ENCODE results near the gene DENND2C.

DNA sequence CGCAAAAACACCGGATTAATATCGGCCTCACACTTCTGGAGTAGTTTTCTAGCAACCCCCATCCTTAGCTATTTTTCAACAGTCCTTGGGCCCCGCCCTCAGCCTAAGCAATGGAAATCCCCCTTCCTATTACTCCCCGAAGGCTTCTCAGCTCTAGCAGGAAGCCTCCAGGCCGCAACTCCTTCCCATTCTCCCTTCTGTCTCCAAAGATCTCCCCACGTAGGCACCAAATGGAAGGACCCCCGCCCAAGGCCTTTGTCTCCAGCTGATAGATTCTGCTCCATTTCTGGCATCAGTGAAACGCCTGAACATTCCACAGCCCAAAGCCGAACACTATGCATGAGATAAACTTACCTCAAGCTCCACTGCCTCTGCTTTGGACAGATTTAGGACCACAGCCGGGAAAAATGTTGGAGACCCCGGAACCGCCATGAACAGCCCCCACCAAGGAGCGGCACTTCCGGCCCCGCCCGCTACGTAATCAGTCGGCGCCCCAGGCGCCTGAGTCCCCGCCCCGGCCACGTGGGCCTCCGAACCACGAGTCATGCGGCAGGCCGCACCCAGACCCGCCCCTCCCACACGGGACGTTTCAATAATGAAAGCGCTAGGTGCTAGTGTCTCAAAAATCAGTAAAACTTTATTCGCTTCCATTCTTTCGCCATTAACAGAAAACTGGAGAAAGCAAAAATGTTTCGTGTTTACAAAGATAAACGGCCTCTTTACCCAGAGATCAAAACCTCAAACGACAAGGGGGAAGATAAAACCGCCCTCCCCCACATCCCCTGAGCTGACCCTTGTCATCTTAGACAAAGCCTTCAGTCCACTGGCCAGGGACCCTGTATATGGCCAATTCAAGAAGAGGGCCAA lies 46.7 kb upstream of the DENND2C start, which contains the start of gene NRAS:
- TF ChIP-seq CTCF (IDR thresholded peaks at IDR 0.05) (no peak), EZH2 (IDR thresholded peaks at IDR 0.05) (no peak)

Measured in neural progenitor cell (in vitro differentiated cells).